ENCODE results near the gene HERC6.

- TF ChIP-seq EZH2 (optimal IDR thresholded peaks at IDR 0.05; ENCODE audit: low read depth, low read length): no peak
- no peak for TF ChIP-seq CTCF (IDR thresholded peaks at IDR 0.05; ENCODE audit: low read length)
Observed at GRCh38 chr4:88366460-88366859, 12.2 kb upstream of the HERC6 start.

Measured in MM.1S (cell line).